ENCODE measurements around the gene PTPRT.

GRCh38 chr20:42484790-42485375 is 704.8 kb downstream of the PTPRT start:
- TF ChIP-seq, protein P1, sequence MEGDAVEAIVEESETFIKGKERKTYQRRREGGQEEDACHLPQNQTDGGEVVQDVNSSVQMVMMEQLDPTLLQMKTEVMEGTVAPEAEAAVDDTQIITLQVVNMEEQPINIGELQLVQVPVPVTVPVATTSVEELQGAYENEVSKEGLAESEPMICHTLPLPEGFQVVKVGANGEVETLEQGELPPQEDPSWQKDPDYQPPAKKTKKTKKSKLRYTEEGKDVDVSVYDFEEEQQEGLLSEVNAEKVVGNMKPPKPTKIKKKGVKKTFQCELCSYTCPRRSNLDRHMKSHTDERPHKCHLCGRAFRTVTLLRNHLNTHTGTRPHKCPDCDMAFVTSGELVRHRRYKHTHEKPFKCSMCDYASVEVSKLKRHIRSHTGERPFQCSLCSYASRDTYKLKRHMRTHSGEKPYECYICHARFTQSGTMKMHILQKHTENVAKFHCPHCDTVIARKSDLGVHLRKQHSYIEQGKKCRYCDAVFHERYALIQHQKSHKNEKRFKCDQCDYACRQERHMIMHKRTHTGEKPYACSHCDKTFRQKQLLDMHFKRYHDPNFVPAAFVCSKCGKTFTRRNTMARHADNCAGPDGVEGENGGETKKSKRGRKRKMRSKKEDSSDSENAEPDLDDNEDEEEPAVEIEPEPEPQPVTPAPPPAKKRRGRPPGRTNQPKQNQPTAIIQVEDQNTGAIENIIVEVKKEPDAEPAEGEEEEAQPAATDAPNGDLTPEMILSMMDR (IDR thresholded peaks at IDR 0.05) = no peak
- no peak for TF ChIP-seq POLR2A (IDR thresholded peaks at IDR 0.05)
- TF ChIP-seq POLR2AphosphoS5 (IDR thresholded peaks at IDR 0.05) = no peak
- TF ChIP-seq EP300 (IDR thresholded peaks at IDR 0.05) = no peak
